GM10266 (cell line): ENCODE measurements around the gene TPM4.

Experiments used
- DNase-seq: peaks from one replicate; pipeline ENCODE4 v3.0.0; 2012; ENCODE audit errors: extremely low spot score
- TF ChIP-seq, protein P1 (sequence below): IDR thresholded peaks from 2 replicates; pipeline ENCODE4 v1.5.1; 2012; ENCODE audit warnings: mild to moderate bottlenecking, low read depth; ENCODE audit not compliant: control insufficient read depth, insufficient read depth; ENCODE audit errors: missing control alignments

Gene TPM4

DNA sequence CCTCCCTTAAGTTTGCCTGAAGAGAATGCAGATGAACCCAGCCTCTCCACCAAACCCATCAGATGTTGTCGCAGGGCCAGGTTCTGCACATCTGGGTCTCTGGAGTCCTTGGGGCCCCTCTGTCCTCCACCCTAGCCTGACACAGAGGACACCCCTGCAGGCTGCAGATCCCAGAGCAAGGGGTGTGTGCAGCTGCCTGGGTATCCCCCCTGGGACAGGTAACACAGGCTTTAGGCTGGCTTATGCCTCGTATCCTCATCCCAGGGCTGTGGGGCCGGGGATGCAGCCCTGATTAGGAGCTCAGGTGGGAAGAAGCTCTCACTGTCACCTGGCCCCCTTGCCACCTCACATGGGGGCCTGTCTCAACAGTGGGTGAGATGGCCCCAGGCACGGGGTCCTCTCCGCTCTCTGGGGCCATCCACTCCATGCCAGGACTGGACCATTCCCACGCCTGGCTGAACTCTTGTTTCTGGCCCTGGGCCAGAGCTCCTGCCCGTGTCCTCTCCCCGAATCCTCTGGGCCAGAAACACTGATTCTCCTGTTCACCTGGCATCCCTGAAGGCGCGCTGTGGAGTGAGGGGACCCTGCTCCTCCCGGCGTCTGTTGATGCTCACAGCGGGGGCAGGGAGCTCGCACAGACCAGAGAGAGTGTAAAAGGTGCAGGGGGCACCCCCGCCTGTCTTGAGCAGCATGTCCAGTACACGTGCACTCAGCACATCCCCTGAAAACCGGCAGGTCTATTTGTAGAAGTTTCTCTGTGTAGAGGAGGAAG lies 38.7 kb upstream of the TPM4 start:
- no peak for DNase-seq
- TF ChIP-seq, protein P1, sequence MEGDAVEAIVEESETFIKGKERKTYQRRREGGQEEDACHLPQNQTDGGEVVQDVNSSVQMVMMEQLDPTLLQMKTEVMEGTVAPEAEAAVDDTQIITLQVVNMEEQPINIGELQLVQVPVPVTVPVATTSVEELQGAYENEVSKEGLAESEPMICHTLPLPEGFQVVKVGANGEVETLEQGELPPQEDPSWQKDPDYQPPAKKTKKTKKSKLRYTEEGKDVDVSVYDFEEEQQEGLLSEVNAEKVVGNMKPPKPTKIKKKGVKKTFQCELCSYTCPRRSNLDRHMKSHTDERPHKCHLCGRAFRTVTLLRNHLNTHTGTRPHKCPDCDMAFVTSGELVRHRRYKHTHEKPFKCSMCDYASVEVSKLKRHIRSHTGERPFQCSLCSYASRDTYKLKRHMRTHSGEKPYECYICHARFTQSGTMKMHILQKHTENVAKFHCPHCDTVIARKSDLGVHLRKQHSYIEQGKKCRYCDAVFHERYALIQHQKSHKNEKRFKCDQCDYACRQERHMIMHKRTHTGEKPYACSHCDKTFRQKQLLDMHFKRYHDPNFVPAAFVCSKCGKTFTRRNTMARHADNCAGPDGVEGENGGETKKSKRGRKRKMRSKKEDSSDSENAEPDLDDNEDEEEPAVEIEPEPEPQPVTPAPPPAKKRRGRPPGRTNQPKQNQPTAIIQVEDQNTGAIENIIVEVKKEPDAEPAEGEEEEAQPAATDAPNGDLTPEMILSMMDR, result no peak

GRCh38 chr19:16038196-16038695 lies 38.0 kb upstream of the TPM4 start:
- TF ChIP-seq, protein P1, result no peak
- no peak for DNase-seq

- TF ChIP-seq, protein P1, result no peak
- no peak for DNase-seq
These were observed 37.2 kb upstream of the TPM4 start for GRCh38 chr19:16039081-16039480.

- no peak for DNase-seq
- TF ChIP-seq, protein P1, result no peak
These were observed 36.8 kb upstream of the TPM4 start for GRCh38 chr19:16039545-16039944.

GRCh38 chr19:16040642-16041041 lies 35.7 kb upstream of the TPM4 start:
- DNase-seq, result no peak
- TF ChIP-seq, protein P1, result no peak

- TF ChIP-seq, protein P1, result peak; percentile 95
- DNase-seq, result peak; percentile 80
These were observed 34.9 kb upstream of the TPM4 start for GRCh38 chr19:16041299-16041990.

DNA sequence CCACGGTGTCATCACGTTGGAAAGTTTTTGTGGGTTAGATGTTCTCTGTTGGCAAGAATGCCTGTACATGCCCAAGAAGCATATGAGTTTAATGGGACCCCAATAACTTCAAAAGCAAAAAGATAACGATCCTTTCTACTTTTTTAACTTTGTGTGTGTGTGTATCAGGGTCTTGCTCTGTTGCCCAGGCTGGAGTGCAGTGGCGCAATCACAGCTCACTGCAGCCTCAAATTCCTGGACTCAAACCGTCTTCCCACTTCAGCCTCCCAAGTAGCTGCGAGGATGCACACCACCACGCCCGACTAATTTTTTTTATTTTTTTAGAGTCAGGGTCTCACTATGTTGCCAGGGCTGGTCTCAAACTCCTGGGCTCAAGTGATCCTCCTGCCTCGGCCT lies 34.3 kb upstream of the TPM4 start:
- TF ChIP-seq, protein P1, result no peak
- DNase-seq, result no peak
